Activated B cell treated with CpG ODN at 0.5 μM for 24 hours (primary cell): ENCODE results near the gene PRODH2. TPM values are rescaled to one million over a fixed set of nuclear protein-coding genes. Genes with fewer than 3 reads are reported as not detected.

Experiments used
- ATAC-seq: fragments of 200-7000 bp; cut with Tn5 transposase; one replicate; pipeline ENCODE4 v1.10.0; 2021; ENCODE audit warnings: low read depth, mild to moderate bottlenecking, moderate library complexity
- CTCF ChIA-PET: fragments of 350-600 bp; sonication (Branson Sonifier 250); formaldehyde crosslinking; loops from one replicate; lab custom pipeline; 2021; ENCODE audit warnings: antibody characterized with exemption; lab: Charles Lee
- POLR2A ChIA-PET: fragments of 350-600 bp; sonication (Branson Sonifier 250); formaldehyde crosslinking; loops from one replicate; lab custom pipeline; 2021; ENCODE audit warnings: antibody characterized with exemption; lab: Charles Lee
- DNase-seq: peaks from one replicate; pipeline ENCODE4 v3.0.0; 2022
- H3K27ac Mint-ChIP-seq: one replicate; pipeline ENCODE4 v1.8.0; 2020; ENCODE audit warnings: mixed read lengths
- H3K27me3 Mint-ChIP-seq: one replicate; pipeline ENCODE4 v1.8.0; 2021; ENCODE audit warnings: mixed read lengths
- H3K36me3 Mint-ChIP-seq: one replicate; pipeline ENCODE4 v1.8.0; 2021; ENCODE audit warnings: low read depth, mixed read lengths
- H3K4me1 Mint-ChIP-seq: one replicate; pipeline ENCODE4 v1.8.0; 2021; ENCODE audit warnings: mixed read lengths
- H3K4me3 Mint-ChIP-seq: one replicate; pipeline ENCODE4 v1.8.0; 2020; ENCODE audit warnings: mild to moderate bottlenecking, mixed read lengths
- H3K9me3 Mint-ChIP-seq: one replicate; pipeline ENCODE4 v1.8.0; 2020; ENCODE audit warnings: mixed read lengths
- CTCF ChIP-seq: fragments of 200-600 bp; IDR thresholded peaks from one replicate; pipeline ENCODE4 v1.8.0; 2022; ENCODE audit warnings: antibody characterized with exemption, mild to moderate bottlenecking
- intact Hi-C: fragments of 100-400 bp; cut with micrococcal nuclease; formaldehyde crosslinking; loops from one replicate; pipeline ENCODE4 v1.15.1; 2024
- total RNA-seq: library from RNA; stranded (reverse); gene quantifications from 2 replicates; pipeline ENCODE4 v1.2.3, GENCODE V29; 2022

PRODH2 gene
- total RNA-seq, 1 donor from 2014 or later = not detected

GRCh38 chr19:35786299-35787160, 26.1 kb downstream of the PRODH2 start:
- no peaks in the 10 kb centered on the region for H3K27me3 Mint-ChIP-seq
- no peak overlapping the region for H3K4me3 Mint-ChIP-seq
- ChIA-PET POLR2A (no interaction called here), CTCF (no interaction called here)
- no peak overlapping the region for H3K27ac Mint-ChIP-seq
- H3K9me3 Mint-ChIP-seq = no peaks in the 10 kb centered on the region
- peaks cover 2% of the 10 kb centered on the region for H3K36me3 Mint-ChIP-seq
- ATAC-seq (no peak), DNase-seq (no peak)
- H3K4me1 Mint-ChIP-seq = no peaks in the 10 kb centered on the region
- intact Hi-C loops = no loop called here
- no peak for TF ChIP-seq CTCF

GRCh38 chr19:35785339-35785627, 27.4 kb downstream of the PRODH2 start:
- TF ChIP-seq CTCF = no peak
- ATAC-seq (no peak), DNase-seq (no peak)
- intact Hi-C loops = no loop called here
- H3K36me3 Mint-ChIP-seq = peaks cover 7% of the 10 kb centered on the region
- ChIA-PET POLR2A (no interaction called here), CTCF (no interaction called here)
- no peak overlapping the region for H3K27ac Mint-ChIP-seq
- H3K4me3 Mint-ChIP-seq = no peak overlapping the region
- no peaks in the 10 kb centered on the region for H3K27me3 Mint-ChIP-seq
- no peaks in the 10 kb centered on the region for H3K4me1 Mint-ChIP-seq
- H3K9me3 Mint-ChIP-seq = no peaks in the 10 kb centered on the region

GRCh38 chr19:35784503-35785338, 27.9 kb downstream of the PRODH2 start:
- Mint-ChIP-seq H3K4me3 (no peak overlapping the region), H3K9me3 (no peaks in the 10 kb centered on the region), H3K4me1 (no peaks in the 10 kb centered on the region), H3K27me3 (no peaks in the 10 kb centered on the region), H3K36me3 (peaks cover 7% of the 10 kb centered on the region), H3K27ac (no peak overlapping the region)
- POLR2A ChIA-PET = no interaction called here
- intact Hi-C loops = no loop called here
- DNase-seq = no peak
- TF ChIP-seq CTCF = no peak
- no peak for ATAC-seq
- CTCF ChIA-PET = no interaction called here

- CTCF ChIA-PET = no interaction called here
- no peak overlapping the region for H3K27ac Mint-ChIP-seq
- H3K4me3 Mint-ChIP-seq = no peak overlapping the region
- POLR2A ChIA-PET = no interaction called here
- DNase-seq (no peak), ATAC-seq (no peak)
- H3K4me1 Mint-ChIP-seq = no peaks in the 10 kb centered on the region
- peaks cover 7% of the 10 kb centered on the region for H3K36me3 Mint-ChIP-seq
- TF ChIP-seq CTCF = no peak
- intact Hi-C loops = no loop called here
- no peaks in the 10 kb centered on the region for H3K27me3 Mint-ChIP-seq
- H3K9me3 Mint-ChIP-seq = no peaks in the 10 kb centered on the region
Measured at GRCh38 chr19:35783469-35784434, 28.9 kb downstream of the PRODH2 start.
